HEK293 (cell line): Measurements from ENCODE around the gene CDH24.

ENCODE experiments used
- CTCF ChIA-PET: fragments of 350-600 bp; formaldehyde crosslinking; extraction: SDS; loops from one replicate; lab custom pipeline; 2021; ENCODE audit warnings: antibody characterized with exemption; lab: Yijun Ruan, JAX
- POLR2A ChIA-PET: fragments of 300-600 bp; formaldehyde crosslinking; extraction: SDS; loops from one replicate; lab custom pipeline; 2020; ENCODE audit warnings: antibody characterized with exemption, inconsistent platforms; lab: Yijun Ruan, JAX
- H3K27ac ChIP-seq: fragments of 200-500 bp; sonication (Bioruptor generic); 2 replicates; pipeline ENCODE4 v1.5.1; 2014; ENCODE audit warnings: low read depth, low read length, control low read depth, inconsistent platforms; ENCODE audit errors: extremely low read depth
- H3K36me3 ChIP-seq, 2 experiments: fragments of 200-500 bp in 1 of 2; sonication (Bioruptor generic) in 1 of 2; 1 replicate in 1 of 2; 2 replicates in 1 of 2; pipeline ENCODE4 v1.5.1; 2014 to 2017; ENCODE audit warnings: inconsistent platforms in 2 of 2, low read length in 2 of 2; ENCODE audit not compliant: control insufficient read depth in 2 of 2, insufficient read depth in 1 of 2
- H3K4me1 ChIP-seq: fragments of 200-500 bp; sonication (Bioruptor generic); 2 replicates; pipeline ENCODE4 v1.5.1; 2014; ENCODE audit warnings: mild to moderate bottlenecking, low read length, inconsistent platforms; ENCODE audit not compliant: control insufficient read depth, insufficient read depth
- H3K4me3 ChIP-seq: 2 replicates; pipeline ENCODE4 v1.5.1; 2011; ENCODE audit warnings: low read depth, mild to moderate bottlenecking, control low read depth, low read length, moderate library complexity
- H3K9me3 ChIP-seq: fragments of 200-500 bp; sonication (Bioruptor generic); 2 replicates; pipeline ENCODE4 v1.5.1; 2014; ENCODE audit warnings: low read depth, low read length, inconsistent platforms; ENCODE audit not compliant: control insufficient read depth, insufficient read depth
- BCL6B ChIP-seq: fragments of 450-650 bp; formaldehyde crosslinking; IDR thresholded peaks from 2 replicates; pipeline ENCODE4 v1.5.1; 2017; ENCODE audit warnings: missing biosample characterization, missing genetic modification characterization
- SCRT1 ChIP-seq: fragments of 450-650 bp; formaldehyde crosslinking; IDR thresholded peaks from 2 replicates; pipeline ENCODE4 v1.5.1; 2016; ENCODE audit warnings: missing biosample characterization, missing genetic modification characterization, borderline replicate concordance
- ZBTB11 ChIP-seq: fragments of 450-650 bp; formaldehyde crosslinking; conservative IDR thresholded peaks from 2 replicates; pipeline ENCODE4 v1.5.1; 2016; ENCODE audit warnings: low read depth, missing biosample characterization, missing genetic modification characterization
- ZBTB49 ChIP-seq: fragments of 450-650 bp; formaldehyde crosslinking; IDR thresholded peaks from 2 replicates; pipeline ENCODE4 v1.5.1; 2016; ENCODE audit warnings: missing biosample characterization, missing genetic modification characterization, low read depth
- ZNF10 ChIP-seq: fragments of 450-650 bp; formaldehyde crosslinking; IDR thresholded peaks from 2 replicates; pipeline ENCODE4 v1.5.1; 2017; ENCODE audit warnings: missing biosample characterization, missing genetic modification characterization
- ZNF518A ChIP-seq: fragments of 450-650 bp; formaldehyde crosslinking; conservative IDR thresholded peaks from 2 replicates; pipeline ENCODE4 v1.5.1; 2016; ENCODE audit warnings: low read depth, missing biosample characterization, missing genetic modification characterization
- ZNF585B ChIP-seq: fragments of 450-650 bp; formaldehyde crosslinking; IDR thresholded peaks from 2 replicates; pipeline ENCODE4 v1.5.1; 2016; ENCODE audit warnings: missing biosample characterization, missing genetic modification characterization
- ZNF596 ChIP-seq: fragments of 450-650 bp; IDR thresholded peaks from 2 replicates; pipeline ENCODE4 v1.5.0; 2018; ENCODE audit warnings: missing biosample characterization, mild to moderate bottlenecking, missing genetic modification characterization, moderate library complexity
- TF ChIP-seq, protein P1 (sequence below): fragments of 450-650 bp; formaldehyde crosslinking; IDR thresholded peaks from 2 replicates; pipeline ENCODE4 v1.5.1; 2016; ENCODE audit warnings: missing biosample characterization, missing genetic modification characterization
- TF ChIP-seq, protein P2 (sequence below): fragments of 450-650 bp; formaldehyde crosslinking; IDR thresholded peaks from 2 replicates; pipeline ENCODE4 v1.5.1; 2016; ENCODE audit warnings: missing biosample characterization, missing genetic modification characterization

Gene CDH24

DNA sequence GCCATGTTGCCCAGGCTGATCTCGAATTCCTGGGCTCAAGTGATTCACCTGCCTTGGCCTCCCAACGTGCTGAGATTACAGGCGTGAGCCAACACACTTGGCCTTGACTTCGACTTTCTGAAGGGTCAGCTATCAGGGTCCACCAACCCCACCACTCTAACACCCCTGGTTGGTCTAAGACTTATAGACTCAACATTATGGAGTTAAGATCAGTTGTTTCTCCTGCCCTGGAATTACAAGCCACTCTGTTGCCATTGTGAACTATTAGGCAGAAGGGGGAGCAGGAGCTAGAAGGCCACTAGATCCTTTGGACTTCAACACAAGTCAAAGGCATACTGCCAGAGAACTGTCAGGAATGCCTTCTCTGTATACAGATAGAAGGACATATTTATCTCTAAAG, 17.2 kb downstream of the CDH24 start:
- ChIA-PET POLR2A (interaction anchor here (0.6 to 1.1 kb wide), 2 partner anchors 25 to 33 kb away, joined by 3 to 4 read pairs; no protein-coding TSS in a partner anchor), CTCF (interaction anchor here (0.6 to 3.4 kb wide), 9 partner anchors 15 to 272 kb away, joined by 3 to 22 read pairs (median 4); no protein-coding TSS in a partner anchor)

DNA sequence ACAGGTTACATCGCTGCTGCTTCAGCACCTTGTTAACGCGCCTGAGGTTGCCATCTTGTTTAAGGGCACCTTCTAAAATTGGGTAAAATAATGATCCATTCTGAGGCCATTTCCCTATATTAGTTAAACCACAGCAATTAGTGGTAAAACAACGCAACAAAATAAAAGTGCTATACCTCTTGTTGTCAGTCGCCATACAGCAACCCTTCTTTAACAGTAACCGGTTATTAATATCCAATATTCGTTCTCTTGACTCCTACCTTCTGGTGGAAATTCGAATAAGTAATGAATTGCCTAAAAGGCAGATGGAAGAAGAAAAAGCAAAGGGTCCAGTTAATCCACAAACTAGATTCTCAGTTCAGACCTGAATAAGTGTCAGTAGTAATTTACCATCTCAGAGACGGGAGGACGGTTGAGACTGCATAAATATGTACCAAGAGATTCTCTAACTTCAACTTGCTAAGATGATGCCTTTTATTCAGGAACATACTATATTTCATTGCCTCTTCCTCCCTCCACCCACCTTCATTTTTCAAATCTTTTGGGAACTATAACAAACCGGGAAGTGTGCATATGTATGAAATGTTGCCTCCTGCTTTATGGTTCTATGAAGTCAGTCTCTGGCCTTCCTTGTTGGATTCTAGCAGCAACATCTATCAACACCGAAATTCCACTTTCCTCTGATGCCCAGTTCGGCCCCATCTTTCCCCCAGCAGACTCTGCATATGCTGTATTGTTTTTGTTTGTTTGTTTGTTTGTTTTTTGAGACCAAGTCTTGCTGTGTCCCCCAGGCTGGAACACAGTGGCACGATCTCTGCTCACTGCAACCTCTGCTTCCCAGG, 21.8 kb downstream of the CDH24 start:
- no peak overlapping the region for H3K4me3 ChIP-seq
- H3K9me3 ChIP-seq, result no peaks in the 10 kb centered on the region
- ChIA-PET CTCF (no interaction called here), POLR2A (interaction anchor here (1.0 kb wide), 1 partner anchor 29 kb away, joined by 3 read pairs; no protein-coding TSS in a partner anchor)
- H3K27ac ChIP-seq, result peak overlapping the region; percentile 89
- H3K36me3 ChIP-seq, result peaks cover 18 to 30% of the 10 kb centered on the region in 2 experiments
- no peaks in the 10 kb centered on the region for H3K4me1 ChIP-seq
- TF ChIP-seq ZBTB11 (tag by site-specific recombination), result no peak
- no peak for TF ChIP-seq BCL6B (tag by site-specific recombination)
- TF ChIP-seq ZNF518A (tag by site-specific recombination), result peak; percentile 17; the same call in 1 of the 2 replicates
- TF ChIP-seq ZNF10 (tag by site-specific recombination), result peak; percentile 95
- TF ChIP-seq SCRT1 (tag by site-specific recombination), result peak; percentile 98
- TF ChIP-seq, protein P1, sequence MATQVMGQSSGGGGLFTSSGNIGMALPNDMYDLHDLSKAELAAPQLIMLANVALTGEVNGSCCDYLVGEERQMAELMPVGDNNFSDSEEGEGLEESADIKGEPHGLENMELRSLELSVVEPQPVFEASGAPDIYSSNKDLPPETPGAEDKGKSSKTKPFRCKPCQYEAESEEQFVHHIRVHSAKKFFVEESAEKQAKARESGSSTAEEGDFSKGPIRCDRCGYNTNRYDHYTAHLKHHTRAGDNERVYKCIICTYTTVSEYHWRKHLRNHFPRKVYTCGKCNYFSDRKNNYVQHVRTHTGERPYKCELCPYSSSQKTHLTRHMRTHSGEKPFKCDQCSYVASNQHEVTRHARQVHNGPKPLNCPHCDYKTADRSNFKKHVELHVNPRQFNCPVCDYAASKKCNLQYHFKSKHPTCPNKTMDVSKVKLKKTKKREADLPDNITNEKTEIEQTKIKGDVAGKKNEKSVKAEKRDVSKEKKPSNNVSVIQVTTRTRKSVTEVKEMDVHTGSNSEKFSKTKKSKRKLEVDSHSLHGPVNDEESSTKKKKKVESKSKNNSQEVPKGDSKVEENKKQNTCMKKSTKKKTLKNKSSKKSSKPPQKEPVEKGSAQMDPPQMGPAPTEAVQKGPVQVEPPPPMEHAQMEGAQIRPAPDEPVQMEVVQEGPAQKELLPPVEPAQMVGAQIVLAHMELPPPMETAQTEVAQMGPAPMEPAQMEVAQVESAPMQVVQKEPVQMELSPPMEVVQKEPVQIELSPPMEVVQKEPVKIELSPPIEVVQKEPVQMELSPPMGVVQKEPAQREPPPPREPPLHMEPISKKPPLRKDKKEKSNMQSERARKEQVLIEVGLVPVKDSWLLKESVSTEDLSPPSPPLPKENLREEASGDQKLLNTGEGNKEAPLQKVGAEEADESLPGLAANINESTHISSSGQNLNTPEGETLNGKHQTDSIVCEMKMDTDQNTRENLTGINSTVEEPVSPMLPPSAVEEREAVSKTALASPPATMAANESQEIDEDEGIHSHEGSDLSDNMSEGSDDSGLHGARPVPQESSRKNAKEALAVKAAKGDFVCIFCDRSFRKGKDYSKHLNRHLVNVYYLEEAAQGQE (tag by site-specific recombination), result peak; percentile 40; the same call in 1 of the 2 replicates

More for the DNA sequence above, 17.2 kb downstream of the CDH24 start:
- H3K36me3 ChIP-seq, result no peaks in the 10 kb centered on the region
- no peak overlapping the region for H3K4me3 ChIP-seq
- H3K9me3 ChIP-seq, result no peaks in the 10 kb centered on the region
- TF ChIP-seq ZBTB49 (tag by site-specific recombination) (no peak), ZNF596 (tag by site-specific recombination) (no peak), ZNF585B (tag by site-specific recombination) (no peak)
- TF ChIP-seq, protein P2, sequence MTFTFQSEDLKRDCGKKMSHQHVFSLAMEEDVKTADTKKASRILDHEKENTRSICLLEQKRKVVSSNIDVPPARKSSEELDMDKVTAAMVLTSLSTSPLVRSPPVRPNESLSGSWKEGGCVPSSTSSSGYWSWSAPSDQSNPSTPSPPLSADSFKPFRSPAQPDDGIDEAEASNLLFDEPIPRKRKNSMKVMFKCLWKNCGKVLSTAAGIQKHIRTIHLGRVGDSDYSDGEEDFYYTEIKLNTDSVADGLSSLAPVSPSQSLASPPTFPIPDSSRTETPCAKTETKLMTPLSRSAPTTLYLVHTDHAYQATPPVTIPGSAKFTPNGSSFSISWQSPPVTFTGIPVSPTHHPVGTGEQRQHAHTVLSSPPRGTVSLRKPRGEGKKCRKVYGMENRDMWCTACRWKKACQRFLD (tag by site-specific recombination), result no peak
- H3K27ac ChIP-seq, result no peak overlapping the region
- no peaks in the 10 kb centered on the region for H3K4me1 ChIP-seq
